Fibroblast of the aortic adventitia (primary cell): ENCODE results near the gene PANK4. TPM values are rescaled to one million over a fixed set of nuclear protein-coding genes. Genes with fewer than 3 reads are reported as not detected.

ENCODE experiments used
- DNase-seq: peaks from one replicate; pipeline ENCODE4 v3.0.0-alpha.2; 2010; ENCODE audit warnings: low read depth
- H3K4me3 ChIP-seq: 2 replicates; pipeline ENCODE4 v1.5.1; 2011; ENCODE audit warnings: low read depth, mild to moderate bottlenecking, control low read depth, low read length, moderate library complexity
- CTCF ChIP-seq: IDR thresholded peaks from 2 replicates; pipeline ENCODE4 v1.5.1; 2011; ENCODE audit warnings: mild to moderate bottlenecking, low read length, control low read depth, inconsistent platforms; ENCODE audit not compliant: insufficient read depth
- total RNA-seq: library from RNA; depleted of rRNA; stranded (reverse); fragments of >200 nt; gene quantifications from 2 replicates; pipeline ENCODE4 v1.2.3, GENCODE V29; 2012; ENCODE audit warnings: low replicate concordance

PANK4 gene
- total RNA-seq, 1 donor: 22.8 TPM

- H3K4me3 ChIP-seq: no peak overlapping the region
- TF ChIP-seq CTCF: peak; percentile 53
- no peak for DNase-seq
These were observed 35.8 kb upstream of the PANK4 start for GRCh38 chr1:2561898-2562895.

GRCh38 chr1:2561446-2561845 lies 35.0 kb upstream of the PANK4 start:
- no peak for DNase-seq
- no peak for TF ChIP-seq CTCF

DNA sequence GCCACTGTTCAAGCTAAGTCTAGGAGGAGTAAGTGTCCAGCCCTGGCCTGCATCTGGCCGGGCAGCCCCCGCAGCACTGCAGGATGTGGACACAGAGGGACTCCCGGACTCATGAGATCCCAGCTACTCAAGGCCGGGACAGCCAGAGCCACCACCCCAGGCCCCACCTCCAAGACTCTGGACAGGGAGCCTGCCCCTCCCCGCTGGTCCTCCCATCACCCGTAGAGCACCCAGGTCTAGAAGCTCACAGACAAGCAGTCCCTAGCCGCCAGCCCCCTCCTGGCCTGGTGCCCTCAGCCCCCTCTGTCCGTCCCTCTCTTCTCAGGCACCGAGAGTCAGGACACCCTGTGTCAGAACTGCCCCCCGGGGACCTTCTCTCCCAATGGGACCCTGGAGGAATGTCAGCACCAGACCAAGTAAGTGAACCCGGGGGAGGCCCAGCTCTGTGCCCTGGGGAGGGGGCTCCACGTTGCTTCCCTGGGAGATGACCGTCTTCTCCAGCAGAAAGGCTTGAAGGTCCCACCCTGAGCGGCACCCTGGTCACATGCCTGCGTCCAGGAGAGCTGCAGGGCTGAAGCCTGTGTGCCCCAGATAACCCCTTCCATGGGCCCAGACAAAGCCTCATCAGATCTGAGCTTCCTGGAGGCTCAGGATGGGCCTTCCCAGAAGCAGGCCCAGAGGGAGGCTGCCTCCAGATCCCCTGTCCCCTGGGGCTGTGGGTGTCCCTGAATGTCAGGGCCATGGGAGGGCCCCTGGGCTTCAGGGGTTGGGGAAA lies 34.1 kb upstream of the PANK4 start:
- no peak for DNase-seq
- TF ChIP-seq CTCF: no peak
- no peak overlapping the region for H3K4me3 ChIP-seq

More at GRCh38 chr1:2561446-2561845, 35.0 kb upstream of the PANK4 start:
- H3K4me3 ChIP-seq: no peak overlapping the region

DNA sequence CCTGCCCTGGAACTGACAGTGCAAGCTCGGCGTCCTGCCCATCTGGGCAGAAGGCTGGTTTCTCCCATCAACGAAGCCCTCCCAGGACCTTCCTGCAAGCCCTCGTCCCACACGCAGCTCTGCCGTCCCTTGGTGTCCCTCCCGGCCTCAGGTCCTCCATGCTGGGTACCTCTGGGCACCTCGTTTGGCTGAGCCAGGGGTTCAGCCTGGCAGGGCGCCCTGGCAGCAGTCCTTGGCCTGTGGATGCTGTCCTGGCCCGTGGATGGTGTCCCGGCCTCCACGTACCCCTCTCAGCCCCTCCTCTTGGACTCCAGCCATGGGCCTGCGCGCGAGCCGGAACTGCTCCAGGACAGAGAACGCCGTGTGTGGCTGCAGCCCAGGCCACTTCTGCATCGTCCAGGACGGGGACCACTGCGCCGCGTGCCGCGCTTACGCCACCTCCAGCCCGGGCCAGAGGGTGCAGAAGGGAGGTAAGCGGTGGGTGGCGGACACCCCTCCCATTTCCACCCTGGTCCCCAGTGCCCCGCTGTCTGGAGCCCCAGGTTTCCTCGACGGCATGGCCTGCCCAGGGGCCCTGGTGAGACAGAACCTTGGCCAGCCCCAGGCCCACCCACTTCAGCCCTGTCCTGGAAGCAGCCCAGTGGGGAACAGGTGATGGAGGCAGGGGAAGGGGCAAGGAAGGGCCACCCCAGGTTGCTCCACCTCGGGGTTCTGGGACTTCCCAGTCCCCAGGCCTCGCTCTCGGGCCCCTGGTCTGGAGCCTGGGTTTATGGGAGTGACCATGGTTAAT lies 33.3 kb upstream of the PANK4 start:
- no peak for TF ChIP-seq CTCF
- DNase-seq: no peak
- no peak overlapping the region for H3K4me3 ChIP-seq

DNA sequence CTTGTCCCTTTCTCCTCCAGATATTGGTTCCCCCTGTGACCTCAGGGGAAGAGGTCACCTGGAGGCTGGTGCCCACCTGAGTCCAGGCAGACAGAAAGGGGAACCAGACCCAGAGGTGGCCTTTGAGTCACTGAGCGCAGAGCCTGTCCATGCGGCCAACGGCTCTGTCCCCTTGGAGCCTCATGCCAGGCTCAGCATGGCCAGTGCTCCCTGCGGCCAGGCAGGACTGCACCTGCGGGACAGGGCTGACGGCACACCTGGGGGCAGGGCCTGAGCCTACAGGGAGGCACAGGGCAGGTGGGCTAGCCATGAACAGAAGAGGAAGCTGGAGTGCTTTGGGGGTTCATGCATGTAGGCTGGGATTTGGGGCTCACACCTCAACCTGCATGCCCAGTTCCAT lies 32.5 kb upstream of the PANK4 start:
- TF ChIP-seq CTCF: no peak
- no peak overlapping the region for H3K4me3 ChIP-seq
- DNase-seq: no peak

- DNase-seq: no peak
- no peak for TF ChIP-seq CTCF
These were observed 32.0 kb upstream of the PANK4 start for GRCh38 chr1:2558420-2558819.

More at GRCh38 chr1:2558420-2558819, 32.0 kb upstream of the PANK4 start:
- no peak overlapping the region for H3K4me3 ChIP-seq
